ENCODE measurements around the gene PRMT9.

The PRMT9 gene

GRCh38 chr4:147644471-147644870, 39.5 kb downstream of the PRMT9 start:
- no peaks in the 10 kb centered on the region for H3K27me3 Mint-ChIP-seq (ENCODE audit: low read depth)
- no peak overlapping the region for H3K4me3 Mint-ChIP-seq
- peaks cover 4% of the 10 kb centered on the region for H3K4me1 Mint-ChIP-seq (ENCODE audit: low read depth)
- H3K27ac Mint-ChIP-seq, result no peak overlapping the region
- H3K36me3 Mint-ChIP-seq (ENCODE audit: low read depth), result peaks cover 32% of the 10 kb centered on the region
- no peaks in the 10 kb centered on the region for H3K9me3 Mint-ChIP-seq

- Mint-ChIP-seq H3K36me3 (ENCODE audit: low read depth) (peaks cover 30% of the 10 kb centered on the region), H3K27ac (no peak overlapping the region), H3K27me3 (ENCODE audit: low read depth) (no peaks in the 10 kb centered on the region), H3K4me1 (ENCODE audit: low read depth) (peaks cover 6% of the 10 kb centered on the region), H3K9me3 (no peaks in the 10 kb centered on the region), H3K4me3 (no peak overlapping the region)
Observed at GRCh38 chr4:147643616-147644015, 40.3 kb downstream of the PRMT9 start.

- Mint-ChIP-seq H3K27me3 (ENCODE audit: low read depth) (no peaks in the 10 kb centered on the region), H3K4me1 (ENCODE audit: low read depth) (peaks cover 6% of the 10 kb centered on the region), H3K36me3 (ENCODE audit: low read depth) (peaks cover 43% of the 10 kb centered on the region), H3K9me3 (no peaks in the 10 kb centered on the region), H3K4me3 (no peak overlapping the region), H3K27ac (no peak overlapping the region)
Observed at GRCh38 chr4:147640331-147640730, 43.6 kb downstream of the PRMT9 start.

- no peak overlapping the region for H3K4me3 Mint-ChIP-seq
- no peaks in the 10 kb centered on the region for H3K27me3 Mint-ChIP-seq (ENCODE audit: low read depth)
- no peak overlapping the region for H3K27ac Mint-ChIP-seq
Observed at GRCh38 chr4:147639388-147639787, 44.6 kb downstream of the PRMT9 start.

GRCh38 chr4:147638942-147639341, 45.0 kb downstream of the PRMT9 start:
- no peaks in the 10 kb centered on the region for H3K27me3 Mint-ChIP-seq (ENCODE audit: low read depth)
- no peak overlapping the region for H3K27ac Mint-ChIP-seq
- peaks cover 6% of the 10 kb centered on the region for H3K4me1 Mint-ChIP-seq (ENCODE audit: low read depth)
- H3K9me3 Mint-ChIP-seq, result no peaks in the 10 kb centered on the region
- no peak overlapping the region for H3K4me3 Mint-ChIP-seq
- H3K36me3 Mint-ChIP-seq (ENCODE audit: low read depth), result peaks cover 51% of the 10 kb centered on the region

More at GRCh38 chr4:147639388-147639787, 44.6 kb downstream of the PRMT9 start:
- Mint-ChIP-seq H3K4me1 (ENCODE audit: low read depth) (peaks cover 6% of the 10 kb centered on the region), H3K36me3 (ENCODE audit: low read depth) (peaks cover 48% of the 10 kb centered on the region), H3K9me3 (no peaks in the 10 kb centered on the region)

- H3K27ac Mint-ChIP-seq, result no peak overlapping the region
- H3K36me3 Mint-ChIP-seq (ENCODE audit: low read depth), result peaks cover 55% of the 10 kb centered on the region
- no peaks in the 10 kb centered on the region for H3K27me3 Mint-ChIP-seq (ENCODE audit: low read depth)
Observed at GRCh38 chr4:147638365-147638764, 45.6 kb downstream of the PRMT9 start.

GRCh38 chr4:147635348-147635747, 48.6 kb downstream of the PRMT9 start:
- no peak overlapping the region for H3K4me3 Mint-ChIP-seq
- H3K27me3 Mint-ChIP-seq (ENCODE audit: low read depth), result no peaks in the 10 kb centered on the region
- H3K27ac Mint-ChIP-seq, result no peak overlapping the region
- peaks cover 53% of the 10 kb centered on the region for H3K36me3 Mint-ChIP-seq (ENCODE audit: low read depth)
- H3K9me3 Mint-ChIP-seq, result no peaks in the 10 kb centered on the region
- H3K4me1 Mint-ChIP-seq (ENCODE audit: low read depth), result peaks cover 6% of the 10 kb centered on the region

More at GRCh38 chr4:147638365-147638764, 45.6 kb downstream of the PRMT9 start:
- no peaks in the 10 kb centered on the region for H3K9me3 Mint-ChIP-seq
- peaks cover 6% of the 10 kb centered on the region for H3K4me1 Mint-ChIP-seq (ENCODE audit: low read depth)
- H3K4me3 Mint-ChIP-seq, result no peak overlapping the region

- Mint-ChIP-seq H3K9me3 (no peaks in the 10 kb centered on the region), H3K27ac (no peak overlapping the region), H3K4me3 (no peak overlapping the region), H3K27me3 (ENCODE audit: low read depth) (no peaks in the 10 kb centered on the region), H3K36me3 (ENCODE audit: low read depth) (peaks cover 56% of the 10 kb centered on the region), H3K4me1 (ENCODE audit: low read depth) (no peaks in the 10 kb centered on the region)
Observed at GRCh38 chr4:147633643-147634042, 50.3 kb downstream of the PRMT9 start.

GRCh38 chr4:147633113-147633512, 50.9 kb downstream of the PRMT9 start:
- Mint-ChIP-seq H3K27me3 (ENCODE audit: low read depth) (no peaks in the 10 kb centered on the region), H3K27ac (no peak overlapping the region), H3K4me3 (no peak overlapping the region), H3K36me3 (ENCODE audit: low read depth) (peaks cover 53% of the 10 kb centered on the region), H3K9me3 (no peaks in the 10 kb centered on the region), H3K4me1 (ENCODE audit: low read depth) (no peaks in the 10 kb centered on the region)

GRCh38 chr4:147629783-147630730, 53.9 kb downstream of the PRMT9 start:
- no peaks in the 10 kb centered on the region for H3K9me3 Mint-ChIP-seq
- peaks cover 48% of the 10 kb centered on the region for H3K36me3 Mint-ChIP-seq (ENCODE audit: low read depth)
- no peak overlapping the region for H3K4me3 Mint-ChIP-seq
- no peaks in the 10 kb centered on the region for H3K4me1 Mint-ChIP-seq (ENCODE audit: low read depth)
- H3K27ac Mint-ChIP-seq, result no peak overlapping the region
- H3K27me3 Mint-ChIP-seq (ENCODE audit: low read depth), result no peaks in the 10 kb centered on the region

GRCh38 chr4:147628415-147628814, 55.5 kb downstream of the PRMT9 start:
- no peaks in the 10 kb centered on the region for H3K4me1 Mint-ChIP-seq (ENCODE audit: low read depth)
- peaks cover 42% of the 10 kb centered on the region for H3K36me3 Mint-ChIP-seq (ENCODE audit: low read depth)
- H3K27me3 Mint-ChIP-seq (ENCODE audit: low read depth), result no peaks in the 10 kb centered on the region
- H3K4me3 Mint-ChIP-seq, result no peak overlapping the region
- no peak overlapping the region for H3K27ac Mint-ChIP-seq
- no peaks in the 10 kb centered on the region for H3K9me3 Mint-ChIP-seq

- Mint-ChIP-seq H3K27me3 (ENCODE audit: low read depth) (no peaks in the 10 kb centered on the region), H3K9me3 (no peaks in the 10 kb centered on the region), H3K4me1 (ENCODE audit: low read depth) (no peaks in the 10 kb centered on the region), H3K36me3 (ENCODE audit: low read depth) (peaks cover 44% of the 10 kb centered on the region), H3K4me3 (no peak overlapping the region), H3K27ac (no peak overlapping the region)
Observed at GRCh38 chr4:147626903-147627302, 57.1 kb downstream of the PRMT9 start.

- peaks cover 4% of the 10 kb centered on the region for H3K4me1 Mint-ChIP-seq (ENCODE audit: low read depth)
- peaks cover 35% of the 10 kb centered on the region for H3K36me3 Mint-ChIP-seq (ENCODE audit: low read depth)
- no peak overlapping the region for H3K27ac Mint-ChIP-seq
- H3K4me3 Mint-ChIP-seq, result no peak overlapping the region
- H3K9me3 Mint-ChIP-seq, result no peaks in the 10 kb centered on the region
- no peaks in the 10 kb centered on the region for H3K27me3 Mint-ChIP-seq (ENCODE audit: low read depth)
Observed at GRCh38 chr4:147625733-147626132, 58.2 kb downstream of the PRMT9 start.

- Mint-ChIP-seq H3K27ac (no peak overlapping the region), H3K9me3 (no peaks in the 10 kb centered on the region), H3K27me3 (ENCODE audit: low read depth) (peaks cover 2% of the 10 kb centered on the region), H3K36me3 (ENCODE audit: low read depth) (peaks cover 30% of the 10 kb centered on the region), H3K4me1 (ENCODE audit: low read depth) (peaks cover 24% of the 10 kb centered on the region), H3K4me3 (peak overlapping the region; percentile 9)
Observed at GRCh38 chr4:147620315-147620714, 63.6 kb downstream of the PRMT9 start.
